Breast epithelium (tissue), 3 donors: ENCODE measurements around the gene TENM4.

Source experiments
- CTCF ChIP-seq, 3 donors: fragments of 450-650 bp; IDR thresholded peaks; one replicate each; pipeline ENCODE4 v1.5.1; 2016 to 2017; ENCODE audit warnings: antibody characterized with exemption in 3 of 3, mild to moderate bottlenecking in 3 of 3, moderate library complexity in 3 of 3
- POLR2A ChIP-seq: fragments of 450-650 bp; IDR thresholded peaks from one replicate; pipeline ENCODE4 v1.6.1; 2016; ENCODE audit warnings: antibody characterized with exemption, mild to moderate bottlenecking, moderate library complexity
- POLR2AphosphoS5 ChIP-seq, 3 donors: sonication (generic); formaldehyde crosslinking; IDR thresholded peaks; one replicate each; pipeline ENCODE4 v1.6.1; 2017; ENCODE audit warnings: antibody characterized with exemption in 3 of 3

GRCh38 chr11:79028225-79028624, 412.6 kb downstream of the TENM4 start:
- no peak for TF ChIP-seq POLR2AphosphoS5 (IDR thresholded peaks at IDR 0.05)
- TF ChIP-seq CTCF (IDR thresholded peaks at IDR 0.05): no peak
- no peak for TF ChIP-seq POLR2A
